IMR-90 (cell line): ENCODE results near the gene MAP7. TPM values are rescaled to one million over a fixed set of nuclear protein-coding genes. Genes with fewer than 3 reads are reported as not detected.

Experiments
- ATAC-seq: fragments of 200-7000 bp; cut with Tn5 transposase; 2 replicates; pipeline ENCODE4 v1.9.1; 2020; ENCODE audit warnings: low read depth, mild to moderate bottlenecking, moderate library complexity
- BruUV-seq: library from RNA; stranded (reverse); fragments of 400-500 nt; replicated peaks from 2 replicates; lab custom pipeline; 2021; lab: Mats Ljungman, UMichigan
- CTCF ChIA-PET: fragments of 300-600 bp; formaldehyde crosslinking; extraction: SDS; loops from one replicate; lab custom pipeline; 2021; ENCODE audit warnings: antibody characterized with exemption; lab: Yijun Ruan, JAX
- POLR2A ChIA-PET: fragments of 300-600 bp; sonication (Branson Sonifier 250); formaldehyde crosslinking; loops from one replicate; lab custom pipeline; 2022; ENCODE audit warnings: antibody characterized with exemption; ENCODE audit not compliant: unreplicated experiment; lab: Charles Lee
- DNase-seq: peaks from one replicate; pipeline ENCODE4 v3.0.0; 2013
- H2AFZ ChIP-seq: replicated peaks from 2 replicates; pipeline ENCODE3; 2013; ENCODE audit warnings: low read length, mild to moderate bottlenecking; ENCODE audit not compliant: poor library complexity
- H2AK5ac ChIP-seq: 2 replicates; pipeline ENCODE4 v1.6.1; 2013; ENCODE audit warnings: low read depth, low read length, inconsistent platforms
- H2AK9ac ChIP-seq: replicated peaks from 2 replicates; pipeline ENCODE3; 2013; ENCODE audit warnings: mild to moderate bottlenecking, low read depth, low read length, moderate library complexity; ENCODE audit not compliant: poor library complexity
- H2BK120ac ChIP-seq: 2 replicates; pipeline ENCODE4 v1.6.1; 2013; ENCODE audit warnings: low read depth, low read length, inconsistent platforms
- H2BK15ac ChIP-seq: 3 replicates; pipeline ENCODE4 v1.6.1; 2013; ENCODE audit warnings: low read depth, low read length, inconsistent platforms
- H2BK20ac ChIP-seq: 2 replicates; pipeline ENCODE4 v1.6.1; 2013; ENCODE audit warnings: low read depth, mild to moderate bottlenecking, inconsistent platforms, low read length, moderate library complexity
- H2BK5ac ChIP-seq: 2 replicates; pipeline ENCODE4 v1.6.1; 2013; ENCODE audit warnings: mild to moderate bottlenecking, low read depth, low read length, inconsistent platforms; ENCODE audit not compliant: poor library complexity, severe bottlenecking
- H3K14ac ChIP-seq: replicated peaks from 2 replicates; pipeline ENCODE4 v1.6.1; 2013; ENCODE audit warnings: low read depth, low read length, inconsistent platforms
- H3K18ac ChIP-seq: 2 replicates; pipeline ENCODE4 v1.6.1; 2013; ENCODE audit warnings: low read depth, low read length, control low read depth
- H3K23ac ChIP-seq: 2 replicates; pipeline ENCODE4 v1.6.1; 2013; ENCODE audit warnings: low read depth, low read length, inconsistent platforms
- H3K27ac ChIP-seq: 2 replicates; pipeline ENCODE4 v1.5.1; 2013; ENCODE audit warnings: mild to moderate bottlenecking, control low read depth, low read length; ENCODE audit not compliant: insufficient read depth
- H3K27me3 ChIP-seq: 2 replicates; pipeline ENCODE4 v1.6.1; 2013; ENCODE audit warnings: low read length; ENCODE audit not compliant: control insufficient read depth, insufficient read depth
- H3K36me3 ChIP-seq: 2 replicates; pipeline ENCODE4 v1.6.1; 2013; ENCODE audit warnings: low read length, mixed read lengths; ENCODE audit not compliant: control insufficient read depth, insufficient read depth
- H3K4ac ChIP-seq: 2 replicates; pipeline ENCODE4 v1.6.1; 2013; ENCODE audit warnings: low read depth, low read length, inconsistent platforms
- H3K4me1 ChIP-seq: 2 replicates; pipeline ENCODE4 v1.6.1; 2013; ENCODE audit warnings: low read length, mixed read lengths; ENCODE audit not compliant: control insufficient read depth, insufficient read depth
- H3K4me2 ChIP-seq: 2 replicates; pipeline ENCODE4 v1.6.1; 2013; ENCODE audit warnings: low read depth, mild to moderate bottlenecking, control low read depth, low read length, moderate library complexity
- H3K4me3 ChIP-seq: 2 replicates; pipeline ENCODE4 v1.5.1; 2013; ENCODE audit warnings: low read depth, mild to moderate bottlenecking, control low read depth, low read length, moderate library complexity; ENCODE audit not compliant: insufficient read depth
- H3K56ac ChIP-seq: 2 replicates; pipeline ENCODE4 v1.6.1; 2013; ENCODE audit warnings: low read length, inconsistent platforms; ENCODE audit not compliant: insufficient read depth; ENCODE audit errors: extremely low read depth
- H3K79me1 ChIP-seq, 2 experiments: 2 replicates each; pipeline ENCODE4 v1.6.1; 2013; ENCODE audit warnings: low read length in 2 of 2, inconsistent platforms in 1 of 2, low read depth in 1 of 2
- H3K9ac ChIP-seq: 2 replicates; pipeline ENCODE4 v1.6.1; 2013; ENCODE audit warnings: low read depth, low read length, control low read depth
- H3K9me1 ChIP-seq: 2 replicates; pipeline ENCODE4 v1.6.1; 2013; ENCODE audit warnings: low read length, inconsistent platforms; ENCODE audit not compliant: insufficient read depth
- H3K9me3 ChIP-seq: 2 replicates; pipeline ENCODE4 v1.6.1; 2013; ENCODE audit warnings: low read length; ENCODE audit not compliant: control insufficient read depth, insufficient read depth
- H4K20me1 ChIP-seq: 2 replicates; pipeline ENCODE4 v1.6.1; 2013; ENCODE audit warnings: low read length, inconsistent platforms; ENCODE audit not compliant: insufficient read depth
- H4K5ac ChIP-seq: 2 replicates; pipeline ENCODE4 v1.6.1; 2013; ENCODE audit warnings: mild to moderate bottlenecking, low read depth, low read length, control low read depth
- H4K8ac ChIP-seq, 2 experiments: 2 replicates each; pipeline ENCODE4 v1.6.1; 2013; ENCODE audit warnings: low read depth in 2 of 2, low read length in 2 of 2, control low read depth in 1 of 2, inconsistent platforms in 1 of 2
- H4K91ac ChIP-seq: 2 replicates; pipeline ENCODE4 v1.6.1; 2013; ENCODE audit warnings: low read depth, low read length, inconsistent platforms; ENCODE audit not compliant: insufficient read depth
- CEBPB ChIP-seq: IDR thresholded peaks from 2 replicates; pipeline ENCODE4 v1.6.1; 2012; ENCODE audit warnings: low read depth, low read length, improper control_type of control experiment
- CHD1 ChIP-seq: IDR thresholded peaks from 2 replicates; pipeline ENCODE4 v1.6.1; 2012; ENCODE audit warnings: low read depth, low read length, improper control_type of control experiment
- FOS ChIP-seq: fragments of 150-350 bp; IDR thresholded peaks from 2 replicates; pipeline ENCODE4 v1.6.1; 2016; ENCODE audit warnings: low read depth, low read length
- MAZ ChIP-seq: IDR thresholded peaks from 2 replicates; pipeline ENCODE4 v1.6.1; 2012; ENCODE audit warnings: low read depth, mild to moderate bottlenecking, low read length, improper control_type of control experiment, moderate library complexity, borderline replicate concordance
- MXI1 ChIP-seq: IDR thresholded peaks from 2 replicates; pipeline ENCODE4 v1.6.1; 2012; ENCODE audit warnings: low read depth, mild to moderate bottlenecking, low read length, moderate library complexity, borderline replicate concordance
- POLR2A ChIP-seq: IDR thresholded peaks from 2 replicates; pipeline ENCODE4 v1.6.1; 2012; ENCODE audit warnings: mild to moderate bottlenecking, low read depth, low read length
- RCOR1 ChIP-seq: IDR thresholded peaks from 2 replicates; pipeline ENCODE4 v1.6.1; 2012; ENCODE audit warnings: mild to moderate bottlenecking, low read length, improper control_type of control experiment; ENCODE audit not compliant: insufficient replicate concordance
- SMC3 ChIP-seq: fragments of 150-350 bp; IDR thresholded peaks from 2 replicates; pipeline ENCODE4 v1.6.1; 2016; ENCODE audit warnings: low read depth, mild to moderate bottlenecking, antibody characterized with exemption, low read length, moderate library complexity
- WGBS, 2 experiments: methylation state at CpG; one replicate each; pipeline versions ENCODE4 v1.1.5 to v1.1.7; 2013; ENCODE audit warnings: missing lambda C conversion rate in 2 of 2; ENCODE audit not compliant: insufficient read length in 1 of 2; ENCODE audit errors: extremely low coverage in 2 of 2; 5-methylcytosine and 5-hydroxymethylcytosine counted together
- dilution Hi-C: fragments of 300-500 bp; cut with HindIII; formaldehyde crosslinking; loops from one replicate; pipeline ENCODE4 v1.14.3; 2018; ENCODE audit warnings: low sequenced_read_pairs; ENCODE audit not compliant: unreplicated experiment
- in situ Hi-C: fragments of 300-500 bp; cut with MboI; formaldehyde crosslinking; loops from 3 replicates; pipeline ENCODE4 v1.14.3; 2019; ENCODE audit warnings: low sequenced_read_pairs, inconsistent platforms, mixed read lengths
- intact Hi-C: fragments of 100-400 bp; cut with micrococcal nuclease; formaldehyde crosslinking; loops from 2 replicates; pipeline ENCODE4 v1.10.0; 2022
- polyA plus RNA-seq, 3 experiments: library from polyadenylated mRNA; depleted of rRNA; stranded (reverse); fragments of >200 nt; gene quantifications; 2 replicates each; pipeline ENCODE4 v1.2.3, GENCODE V29; 2012; ENCODE audit warnings: low replicate concordance in 1 of 3
- total RNA-seq: library from RNA; depleted of rRNA; stranded (reverse); fragments of >200 nt; gene quantifications from 2 replicates; pipeline ENCODE4 v1.2.3, GENCODE V29; 2012
- TF ChIP-seq, protein P1 (sequence below): conservative IDR thresholded peaks from 2 replicates; pipeline ENCODE4 v1.5.1; 2012; ENCODE audit warnings: mild to moderate bottlenecking, low read depth, low read length, improper control_type of control experiment
- TF ChIP-seq, protein P2 (sequence below): fragments of 150-350 bp; IDR thresholded peaks from 2 replicates; pipeline ENCODE4 v1.6.1; 2016; ENCODE audit warnings: low read depth, mild to moderate bottlenecking, low read length, moderate library complexity, borderline replicate concordance

MAP7 gene
- total and polyA plus RNA-seq, 2 of the 4 experiments (the other 2 are of a cell fraction): 0.19 to 0.36 TPM

DNA sequence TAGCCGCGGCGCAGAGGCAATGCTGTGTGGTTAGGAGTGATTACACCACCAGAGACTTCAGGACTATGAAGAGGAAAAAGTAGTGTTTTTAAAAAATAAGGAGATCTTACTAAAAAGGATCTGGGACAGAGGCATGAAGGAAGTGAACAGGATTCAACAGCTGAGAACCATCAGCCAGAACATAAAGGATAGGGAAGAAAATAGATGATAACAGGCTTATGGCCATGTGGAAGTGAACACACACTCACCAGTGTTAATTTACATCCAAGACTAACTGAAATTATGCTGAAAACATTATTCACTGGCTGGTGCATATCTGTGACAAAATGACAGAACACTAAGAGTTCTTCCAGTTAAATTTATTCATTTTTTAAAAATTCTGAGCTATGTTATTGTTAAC lies 213.1 kb downstream of the MAP7 start:
- no peaks in the 10 kb centered on the region for H3K79me1 ChIP-seq
- ChIA-PET CTCF (no interaction called here), POLR2A (interaction anchor here (0.6 kb wide), 1 partner anchor 839 kb away, joined by 3 read pairs; no protein-coding TSS in a partner anchor)
- no peak overlapping the region for H3K9ac ChIP-seq
- no peak overlapping the region for H3K4me2 ChIP-seq
- H2BK20ac ChIP-seq: no peak overlapping the region
- no peak overlapping the region for H2BK120ac ChIP-seq
- no peak for ATAC-seq
- no peak overlapping the region for H2AK5ac ChIP-seq
- H4K8ac ChIP-seq: no peak overlapping the region
- H2AK9ac ChIP-seq: no peak overlapping the region
- WGBS, 2 experiments: no CpG with 5 or more reads among the region's 3 CpGs
- H3K9me1 ChIP-seq: no peaks in the 10 kb centered on the region
- BruUV-seq: no TSS peak
- H2BK15ac ChIP-seq: no peak overlapping the region
- no peak overlapping the region for H3K4me3 ChIP-seq
- no peak overlapping the region for H3K18ac ChIP-seq
- no peak for TF ChIP-seq FOS
- TF ChIP-seq SMC3: no peak
- no peak for TF ChIP-seq MXI1
- TF ChIP-seq, protein P1, sequence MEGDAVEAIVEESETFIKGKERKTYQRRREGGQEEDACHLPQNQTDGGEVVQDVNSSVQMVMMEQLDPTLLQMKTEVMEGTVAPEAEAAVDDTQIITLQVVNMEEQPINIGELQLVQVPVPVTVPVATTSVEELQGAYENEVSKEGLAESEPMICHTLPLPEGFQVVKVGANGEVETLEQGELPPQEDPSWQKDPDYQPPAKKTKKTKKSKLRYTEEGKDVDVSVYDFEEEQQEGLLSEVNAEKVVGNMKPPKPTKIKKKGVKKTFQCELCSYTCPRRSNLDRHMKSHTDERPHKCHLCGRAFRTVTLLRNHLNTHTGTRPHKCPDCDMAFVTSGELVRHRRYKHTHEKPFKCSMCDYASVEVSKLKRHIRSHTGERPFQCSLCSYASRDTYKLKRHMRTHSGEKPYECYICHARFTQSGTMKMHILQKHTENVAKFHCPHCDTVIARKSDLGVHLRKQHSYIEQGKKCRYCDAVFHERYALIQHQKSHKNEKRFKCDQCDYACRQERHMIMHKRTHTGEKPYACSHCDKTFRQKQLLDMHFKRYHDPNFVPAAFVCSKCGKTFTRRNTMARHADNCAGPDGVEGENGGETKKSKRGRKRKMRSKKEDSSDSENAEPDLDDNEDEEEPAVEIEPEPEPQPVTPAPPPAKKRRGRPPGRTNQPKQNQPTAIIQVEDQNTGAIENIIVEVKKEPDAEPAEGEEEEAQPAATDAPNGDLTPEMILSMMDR: no peak
- TF ChIP-seq, protein P2, sequence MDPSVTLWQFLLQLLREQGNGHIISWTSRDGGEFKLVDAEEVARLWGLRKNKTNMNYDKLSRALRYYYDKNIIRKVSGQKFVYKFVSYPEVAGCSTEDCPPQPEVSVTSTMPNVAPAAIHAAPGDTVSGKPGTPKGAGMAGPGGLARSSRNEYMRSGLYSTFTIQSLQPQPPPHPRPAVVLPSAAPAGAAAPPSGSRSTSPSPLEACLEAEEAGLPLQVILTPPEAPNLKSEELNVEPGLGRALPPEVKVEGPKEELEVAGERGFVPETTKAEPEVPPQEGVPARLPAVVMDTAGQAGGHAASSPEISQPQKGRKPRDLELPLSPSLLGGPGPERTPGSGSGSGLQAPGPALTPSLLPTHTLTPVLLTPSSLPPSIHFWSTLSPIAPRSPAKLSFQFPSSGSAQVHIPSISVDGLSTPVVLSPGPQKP: no peak
- no peak for TF ChIP-seq CEBPB
- TF ChIP-seq POLR2A: no peak
- TF ChIP-seq CHD1: no peak
- no peak for TF ChIP-seq RCOR1
- no peak for TF ChIP-seq MAZ
- no peak overlapping the region for H2BK5ac ChIP-seq
- no peak for DNase-seq
- peaks cover 10% of the 10 kb centered on the region for H3K27me3 ChIP-seq
- H4K20me1 ChIP-seq: no peaks in the 10 kb centered on the region
- H3K4ac ChIP-seq: no peak overlapping the region
- no peaks in the 10 kb centered on the region for H3K9me3 ChIP-seq
- H4K5ac ChIP-seq: no peak overlapping the region
- no peak overlapping the region for H4K91ac ChIP-seq
- peaks cover 3% of the 10 kb centered on the region; the same call in 1 of the 2 replicates for H3K4me1 ChIP-seq
- no peak overlapping the region for H3K23ac ChIP-seq
- dilution Hi-C loops (no loop called here), in situ Hi-C loops (no loop called here), intact Hi-C loops (no loop called here)
- no peak overlapping the region for H3K27ac ChIP-seq
- no peak overlapping the region for H3K14ac ChIP-seq
- no peak overlapping the region for H2AFZ ChIP-seq
- H3K36me3 ChIP-seq: no peaks in the 10 kb centered on the region
- H3K56ac ChIP-seq: no peak overlapping the region
